Measurements from ENCODE around the gene COL23A1. TPM values are rescaled to one million over a fixed set of nuclear protein-coding genes. Genes with fewer than 3 reads are reported as not detected.

COL23A1 gene
- total and polyA plus RNA-seq, 2 donors (not counting 1 experiment from before 2014, with no cell fraction given) = 0.20 TPM; not detected in 1

DNA sequence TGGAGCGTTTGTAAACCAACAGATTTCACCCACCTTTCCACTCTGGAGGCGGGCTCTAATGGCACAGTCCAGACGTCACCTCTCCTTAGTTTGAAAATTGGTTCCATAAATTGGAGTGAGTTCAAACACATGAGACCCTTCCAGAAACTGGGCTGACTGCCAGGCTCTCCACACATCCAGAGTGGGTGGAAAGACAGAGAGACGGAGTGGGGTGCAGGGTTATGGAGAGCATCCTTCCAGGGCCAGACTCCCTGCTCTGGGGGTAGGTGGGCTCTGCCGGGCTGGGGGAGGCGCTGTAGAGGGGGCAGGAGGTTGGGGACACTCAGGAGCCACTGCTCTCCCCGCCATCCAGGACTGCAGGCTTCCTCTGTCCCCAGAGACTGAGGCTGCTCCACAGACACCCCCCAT, 252.9 kb downstream of the COL23A1 start:
- Histone ChIP-seq H3K9ac (ENCODE audit: low read length) (no peak overlapping the region), H3K36me3 (replicated peaks in 1 of 2; ENCODE audit: control extremely low read depth in 1 of 2, control insufficient read depth in 1 of 2, extremely low read depth in 1 of 2, insufficient read depth in 2 of 2, low read length in 1 of 2) (no peaks in the 10 kb centered on the region), H3K27me3 (replicated peaks in 1 of 4; ENCODE audit: control extremely low read depth in 1 of 4, control insufficient read depth in 3 of 4, insufficient read depth in 4 of 4, low read length in 3 of 4) (peaks cover 0 to 4% (median 0%) of the 10 kb centered on the region in 4 experiments), H3K4me3 (ENCODE audit: control extremely low read depth in 1 of 5, extremely low read depth in 1 of 5, insufficient read depth in 1 of 5, low read depth in 2 of 5, low read length in 4 of 5) (no peak overlapping the region), H3K4me1 (ENCODE audit: control insufficient read depth in 2 of 2, insufficient read depth in 2 of 2, low read length in 2 of 2) (no peaks in the 10 kb centered on the region), H3K4me2 (replicated peaks; ENCODE audit: low read depth, low read length, poor library complexity, severe bottlenecking) (no peak overlapping the region), H3K27ac (ENCODE audit: low read length in 2 of 2) (no peak overlapping the region), H2AFZ (ENCODE audit: insufficient read depth, low read depth, low read length, poor library complexity, severe bottlenecking) (no peak overlapping the region), H3K9me3 (ENCODE audit: control extremely low read depth in 1 of 3, control insufficient read depth in 2 of 3, insufficient read depth in 1 of 3, low read length in 2 of 3) (no peaks in the 10 kb centered on the region), H4K20me1 (ENCODE audit: control insufficient read depth, insufficient read depth, low read length, poor library complexity, severe bottlenecking) (no peaks in the 10 kb centered on the region), H3K79me2 (ENCODE audit: control insufficient read depth, insufficient read depth, low read length) (no peaks in the 10 kb centered on the region)
- H3K27me3 Mint-ChIP-seq = peaks cover 9% of the 10 kb centered on the region
- TF ChIP-seq EZH2 (IDR thresholded peaks at IDR 0.05; ENCODE audit: borderline replicate concordance, insufficient read depth, low read depth, low read length, poor library complexity, severe bottlenecking) = no peak
- TF ChIP-seq, protein P1, sequence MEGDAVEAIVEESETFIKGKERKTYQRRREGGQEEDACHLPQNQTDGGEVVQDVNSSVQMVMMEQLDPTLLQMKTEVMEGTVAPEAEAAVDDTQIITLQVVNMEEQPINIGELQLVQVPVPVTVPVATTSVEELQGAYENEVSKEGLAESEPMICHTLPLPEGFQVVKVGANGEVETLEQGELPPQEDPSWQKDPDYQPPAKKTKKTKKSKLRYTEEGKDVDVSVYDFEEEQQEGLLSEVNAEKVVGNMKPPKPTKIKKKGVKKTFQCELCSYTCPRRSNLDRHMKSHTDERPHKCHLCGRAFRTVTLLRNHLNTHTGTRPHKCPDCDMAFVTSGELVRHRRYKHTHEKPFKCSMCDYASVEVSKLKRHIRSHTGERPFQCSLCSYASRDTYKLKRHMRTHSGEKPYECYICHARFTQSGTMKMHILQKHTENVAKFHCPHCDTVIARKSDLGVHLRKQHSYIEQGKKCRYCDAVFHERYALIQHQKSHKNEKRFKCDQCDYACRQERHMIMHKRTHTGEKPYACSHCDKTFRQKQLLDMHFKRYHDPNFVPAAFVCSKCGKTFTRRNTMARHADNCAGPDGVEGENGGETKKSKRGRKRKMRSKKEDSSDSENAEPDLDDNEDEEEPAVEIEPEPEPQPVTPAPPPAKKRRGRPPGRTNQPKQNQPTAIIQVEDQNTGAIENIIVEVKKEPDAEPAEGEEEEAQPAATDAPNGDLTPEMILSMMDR (IDR thresholded peaks at IDR 0.05) = no peak
- intact Hi-C loops (cut with micrococcal nuclease) = no loop called here
- no peaks in the 10 kb centered on the region for H3K9me3 Mint-ChIP-seq (ENCODE audit: insufficient read depth)
- H3K27ac Mint-ChIP-seq = no peak overlapping the region
- ATAC-seq (ENCODE audit: low read depth) (no peak), DNase-seq (no peak)
- no peak overlapping the region for H3K4me3 Mint-ChIP-seq
- ChIA-PET CTCF (no interaction called here), POLR2A (no interaction called here)
- H3K4me1 Mint-ChIP-seq = no peaks in the 10 kb centered on the region
- WGBS (ENCODE audit: insufficient coverage) = 100% methylated on average over 1 of the region's 7 CpGs

DNA sequence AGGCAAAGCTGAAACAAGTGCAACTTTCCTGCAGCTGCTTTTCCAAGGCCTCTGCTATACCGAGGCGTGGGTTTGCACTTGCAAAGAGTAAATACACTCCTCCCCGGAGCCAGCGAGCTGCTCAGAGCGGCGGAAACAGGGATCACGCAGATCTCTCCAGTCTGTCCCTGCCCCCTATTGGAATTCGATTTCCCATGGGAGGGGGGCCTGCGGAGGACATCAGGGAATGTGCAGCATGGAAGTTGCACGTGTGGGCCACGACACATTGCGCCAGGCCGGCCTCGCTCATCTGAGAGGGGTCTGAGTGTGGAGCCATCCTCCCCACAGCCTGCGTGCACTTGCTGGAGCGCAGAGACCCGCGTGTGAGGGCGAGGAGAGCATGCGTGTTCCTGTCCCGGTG, 253.3 kb downstream of the COL23A1 start:
- Histone ChIP-seq H3K79me2 (ENCODE audit: control insufficient read depth, insufficient read depth, low read length) (no peaks in the 10 kb centered on the region), H3K36me3 (replicated peaks in 1 of 2; ENCODE audit: control extremely low read depth in 1 of 2, control insufficient read depth in 1 of 2, extremely low read depth in 1 of 2, insufficient read depth in 2 of 2, low read length in 1 of 2) (no peaks in the 10 kb centered on the region), H3K27me3 (replicated peaks in 1 of 4; ENCODE audit: control extremely low read depth in 1 of 4, control insufficient read depth in 3 of 4, insufficient read depth in 4 of 4, low read length in 3 of 4) (peaks cover 0 to 4% (median 0%) of the 10 kb centered on the region in 4 experiments), H3K4me3 (ENCODE audit: control extremely low read depth in 1 of 5, extremely low read depth in 1 of 5, insufficient read depth in 1 of 5, low read depth in 2 of 5, low read length in 4 of 5) (no peak overlapping the region), H3K9me3 (ENCODE audit: control extremely low read depth in 1 of 3, control insufficient read depth in 2 of 3, insufficient read depth in 1 of 3, low read length in 2 of 3) (no peaks in the 10 kb centered on the region), H3K9ac (ENCODE audit: low read length) (no peak overlapping the region), H4K20me1 (ENCODE audit: control insufficient read depth, insufficient read depth, low read length, poor library complexity, severe bottlenecking) (no peaks in the 10 kb centered on the region), H2AFZ (ENCODE audit: insufficient read depth, low read depth, low read length, poor library complexity, severe bottlenecking) (no peak overlapping the region), H3K27ac (ENCODE audit: low read length in 2 of 2) (no peak overlapping the region), H3K4me1 (ENCODE audit: control insufficient read depth in 2 of 2, insufficient read depth in 2 of 2, low read length in 2 of 2) (no peaks in the 10 kb centered on the region), H3K4me2 (replicated peaks; ENCODE audit: low read depth, low read length, poor library complexity, severe bottlenecking) (no peak overlapping the region)
- ATAC-seq (ENCODE audit: low read depth) = no peak
- intact Hi-C loops (cut with micrococcal nuclease) = no loop called here
- DNase-seq = no peak
- CTCF ChIA-PET = no interaction called here
- H3K9me3 Mint-ChIP-seq (ENCODE audit: insufficient read depth) = no peaks in the 10 kb centered on the region
- POLR2A ChIA-PET = no interaction called here
- TF ChIP-seq, protein P1 (IDR thresholded peaks at IDR 0.05) = no peak
- TF ChIP-seq EZH2 (IDR thresholded peaks at IDR 0.05; ENCODE audit: borderline replicate concordance, insufficient read depth, low read depth, low read length, poor library complexity, severe bottlenecking) = no peak
- 85% methylated on average over 18 of the region's 21 CpGs for WGBS (ENCODE audit: insufficient coverage)
- H3K4me1 Mint-ChIP-seq = no peaks in the 10 kb centered on the region
- H3K4me3 Mint-ChIP-seq = no peak overlapping the region
- H3K27me3 Mint-ChIP-seq = peaks cover 8% of the 10 kb centered on the region
- H3K27ac Mint-ChIP-seq = no peak overlapping the region

Data from B cell (primary cell).